GM12878 (cell line): Measurements from ENCODE around the gene FBXO8. TPM values are rescaled to one million over a fixed set of nuclear protein-coding genes. Genes with fewer than 3 reads are reported as not detected.

Experiments
- ATAC-seq: fragments of 200-7000 bp; cut with Tn5 transposase; 3 replicates; pipeline ENCODE4 v1.9.1; 2020; ENCODE audit warnings: mild to moderate bottlenecking, moderate library complexity
- BruUV-seq: library from RNA; stranded (reverse); fragments of 400-500 nt; replicated peaks from 2 replicates; lab custom pipeline; 2021; lab: Mats Ljungman, UMichigan
- CTCF ChIA-PET: fragments of 300-600 bp; sonication (Branson Sonifier 250); formaldehyde crosslinking; extraction: SDS; loops from one replicate; lab custom pipeline; 2021; ENCODE audit warnings: inconsistent platforms; lab: Yijun Ruan, JAX
- POLR2A ChIA-PET: fragments of 350-600 bp; formaldehyde crosslinking; extraction: SDS; loops from one replicate; lab custom pipeline; 2021; ENCODE audit warnings: inconsistent platforms; lab: Charles Lee
- RAD21 ChIA-PET: fragments of 300-600 bp; sonication (Branson Sonifier 250); formaldehyde crosslinking; loops from one replicate; lab custom pipeline; 2023; ENCODE audit warnings: antibody characterized with exemption; ENCODE audit not compliant: unreplicated experiment; lab: Charles Lee
- SMC1A ChIA-PET: fragments of 300-600 bp; sonication (Branson Sonifier 250); formaldehyde crosslinking; loops from one replicate; lab custom pipeline; 2023; ENCODE audit not compliant: unreplicated experiment, uncharacterized antibody; lab: Charles Lee
- DNase-seq: peaks from one replicate; pipeline ENCODE4 v3.0.0-alpha.2; 2011; ENCODE audit warnings: low read depth, low spot score
- FAIRE-seq: peaks from 3 replicates; lab custom pipeline; 2011; peaks lifted over from hg19 to GRCh38; lab: Jason Lieb, UNC
- H2AFZ ChIP-seq: 2 replicates; pipeline ENCODE4 v1.6.0; 2011; ENCODE audit warnings: low read depth, low read length, control low read depth; ENCODE audit not compliant: control insufficient read depth
- H3K27ac ChIP-seq: 2 replicates; pipeline ENCODE4 v1.5.1; 2011; ENCODE audit warnings: control low read depth; ENCODE audit not compliant: control insufficient read depth, insufficient read depth
- H3K27me3 ChIP-seq, 2 experiments: replicated peaks in 1 of 2; 2 replicates each; pipeline versions ENCODE4 v1.6.0 to v1.6.1; 2011; ENCODE audit warnings: low read length in 1 of 2; ENCODE audit not compliant: control insufficient read depth in 2 of 2, insufficient read depth in 2 of 2
- H3K36me3 ChIP-seq, 2 experiments: 2 replicates each; pipeline ENCODE4 v1.5.1; 2011; ENCODE audit warnings: low read length in 1 of 2; ENCODE audit not compliant: control insufficient read depth in 2 of 2, insufficient read depth in 2 of 2
- H3K4me1 ChIP-seq: 2 replicates; pipeline ENCODE4 v1.6.1; 2011; ENCODE audit warnings: mild to moderate bottlenecking, low read length, moderate library complexity, mixed read lengths; ENCODE audit not compliant: control insufficient read depth, insufficient read depth
- H3K4me2 ChIP-seq: 2 replicates; pipeline ENCODE4 v1.6.0; 2011; ENCODE audit warnings: control low read depth; ENCODE audit not compliant: control insufficient read depth, insufficient read depth
- H3K4me3 ChIP-seq: fragments of 200-600 bp; sonication (generic); 2 replicates; pipeline ENCODE4 v1.5.1; 2016
- H3K79me2 ChIP-seq: 2 replicates; pipeline ENCODE4 v1.6.0; 2011; ENCODE audit warnings: low read length; ENCODE audit not compliant: control insufficient read depth, insufficient read depth
- H3K9ac ChIP-seq: 2 replicates; pipeline ENCODE4 v1.8.0; 2011; ENCODE audit warnings: low read length, control low read depth, mixed read lengths; ENCODE audit not compliant: control insufficient read depth, insufficient read depth
- H3K9me3 ChIP-seq: replicated peaks from 3 replicates; pipeline ENCODE4 v1.5.1; 2011; ENCODE audit warnings: mild to moderate bottlenecking, low read length; ENCODE audit not compliant: control insufficient read depth, insufficient read depth
- H4K20me1 ChIP-seq: 2 replicates; pipeline ENCODE4 v1.6.0; 2011; ENCODE audit not compliant: control insufficient read depth, insufficient read depth
- HDAC6 ChIP-seq: fragments of 200-600 bp; sonication (generic); IDR thresholded peaks from one replicate; pipeline ENCODE4 v1.8.0; 2017; ENCODE audit warnings: antibody characterized with exemption; ENCODE audit not compliant: unreplicated experiment
- IKZF1 ChIP-seq: fragments of 450-650 bp; conservative IDR thresholded peaks from 2 replicates; pipeline ENCODE4 v1.6.1; 2017; ENCODE audit warnings: antibody characterized with exemption, mild to moderate bottlenecking
- JUNB ChIP-seq: IDR thresholded peaks from 2 replicates; pipeline ENCODE4 v1.6.1; 2016; ENCODE audit warnings: antibody characterized with exemption, mild to moderate bottlenecking
- NFYA ChIP-seq: IDR thresholded peaks from 2 replicates; pipeline ENCODE4 v1.6.1; 2011; ENCODE audit warnings: low read depth, mild to moderate bottlenecking, low read length, improper control_type of control experiment, borderline replicate concordance
- POLR2A ChIP-seq: IDR thresholded peaks from 2 replicates; pipeline ENCODE4 v1.6.1; 2011; ENCODE audit warnings: low read depth, mild to moderate bottlenecking, low read length
- POU2F2 ChIP-seq: IDR thresholded peaks from 3 replicates; pipeline ENCODE4 v1.6.1; 2011; ENCODE audit warnings: low read depth, mild to moderate bottlenecking, low read length, borderline replicate concordance
- RELB ChIP-seq: fragments of 450-650 bp; IDR thresholded peaks from 2 replicates; pipeline ENCODE4 v1.6.1; 2017; ENCODE audit warnings: low read depth, mild to moderate bottlenecking, moderate library complexity
- REST ChIP-seq: IDR thresholded peaks from 2 replicates; pipeline ENCODE4 v1.6.1; 2012; ENCODE audit warnings: mild to moderate bottlenecking, low read depth, low read length
- SP1 ChIP-seq: IDR thresholded peaks from one replicate; pipeline ENCODE4 v1.6.1; 2011; ENCODE audit warnings: low read depth, low read length
- ZNF217 ChIP-seq: fragments of 450-650 bp; IDR thresholded peaks from 2 replicates; pipeline ENCODE4 v1.6.1; 2017; ENCODE audit warnings: antibody characterized with exemption, mild to moderate bottlenecking
- ZNF24 ChIP-seq: fragments of 450-650 bp; IDR thresholded peaks from 2 replicates; pipeline ENCODE4 v1.6.1; 2017; ENCODE audit warnings: antibody characterized with exemption, mild to moderate bottlenecking
- WGBS: methylation state at CpG from one replicate; pipeline ENCODE4 v1.1.6; 2016; ENCODE audit warnings: low lambda C conversion rate; ENCODE audit not compliant: insufficient replicate concordance, insufficient coverage; ENCODE audit errors: missing lambda C conversion rate; 5-methylcytosine and 5-hydroxymethylcytosine counted together
- in situ Hi-C: fragments of 300-500 bp; cut with MboI; formaldehyde crosslinking; loops from 9 replicates; pipeline ENCODE4 v1.14.3; 2018; ENCODE audit warnings: mixed read lengths
- intact Hi-C: fragments of 100-400 bp; cut with micrococcal nuclease; formaldehyde crosslinking; loops from one replicate; pipeline ENCODE4 v1.14.2; 2022; ENCODE audit not compliant: unreplicated experiment
- polyA plus RNA-seq, 11 experiments: library from polyadenylated mRNA; depleted of rRNA in 4 of 11; unstranded in 6 of 11; stranded (reverse) in 5 of 11; fragments of >200 nt; fragmentation: Nextera tagmentation in 4 of 11; fragmentation: Illumina TruSeq in 1 of 11; extraction: Ambion mirVana in 4 of 11; extraction: Trizol in 1 of 11; gene quantifications; 1 replicate in 1 of 11; 2 replicates in 10 of 11; pipeline versions ENCODE4 v1.2.1 to v1.2.3, GENCODE V29; 2011 to 2016; ENCODE audit warnings: inconsistent platforms in 2 of 11, missing spikeins in 2 of 11, low read depth in 1 of 11
- total RNA-seq, 4 experiments: library from RNA; depleted of rRNA in 3 of 4; stranded (reverse); fragments of >200 nt in 3 of 4; fragmentation: Illumina TruSeq in 1 of 4; extraction: Trizol in 1 of 4; gene quantifications; 2 replicates each; pipeline versions ENCODE4 v1.2.1 to v1.2.3, GENCODE V29; 2013 to 2021
- TF ChIP-seq, protein P1 (sequence below): fragments of 450-650 bp; IDR thresholded peaks from 2 replicates; pipeline ENCODE4 v1.6.1; 2018; ENCODE audit warnings: borderline replicate concordance, mild to moderate bottlenecking; ENCODE audit not compliant: partially characterized antibody
- TF ChIP-seq, protein P2 (sequence below): IDR thresholded peaks from 2 replicates; pipeline ENCODE4 v1.6.1; 2011; ENCODE audit warnings: low read depth, low read length, improper control_type of control experiment, borderline replicate concordance

FBXO8 gene
- total and polyA plus RNA-seq, 10 of the 15 experiments (the other 5 are each of a cell fraction or from before 2014, with no cell fraction given): 11.3 to 38.1 (median 16.8) TPM

- TF ChIP-seq POU2F2: no peak
Measured at GRCh38 chr4:174236359-174236758, 47.1 kb downstream of the FBXO8 start (continued).

- 86% methylated on average over 4 of the region's 4 CpGs for WGBS
- BruUV-seq: no TSS peak
- FAIRE-seq (no peak), ATAC-seq (no peak), DNase-seq (no peak)
- Histone ChIP-seq H3K27ac (no peak overlapping the region), H3K9me3 (no peaks in the 10 kb centered on the region), H3K27me3 (no peaks in the 10 kb centered on the region), H2AFZ (no peak overlapping the region), H3K36me3 (no peaks in the 10 kb centered on the region), H3K9ac (no peak overlapping the region), H3K79me2 (no peaks in the 10 kb centered on the region), H3K4me2 (no peak overlapping the region), H3K4me1 (no peaks in the 10 kb centered on the region), H4K20me1 (no peaks in the 10 kb centered on the region), H3K4me3 (no peak overlapping the region)
- SMC1A ChIA-PET: interaction anchor here (1.5 kb wide), 1 partner anchor 18 kb away, joined by 3 read pairs; no protein-coding TSS in a partner anchor
- CTCF ChIA-PET: interaction anchor here (0.7 to 1.1 kb wide), 2 partner anchors 8 to 80 kb away, joined by 3 to 4 read pairs; no protein-coding TSS in a partner anchor
- intact Hi-C loops: no loop called here
- RAD21 ChIA-PET: no interaction called here
- POLR2A ChIA-PET: no interaction called here
- in situ Hi-C loops: no loop called here
- TF ChIP-seq HDAC6: no peak
- TF ChIP-seq, protein P1, sequence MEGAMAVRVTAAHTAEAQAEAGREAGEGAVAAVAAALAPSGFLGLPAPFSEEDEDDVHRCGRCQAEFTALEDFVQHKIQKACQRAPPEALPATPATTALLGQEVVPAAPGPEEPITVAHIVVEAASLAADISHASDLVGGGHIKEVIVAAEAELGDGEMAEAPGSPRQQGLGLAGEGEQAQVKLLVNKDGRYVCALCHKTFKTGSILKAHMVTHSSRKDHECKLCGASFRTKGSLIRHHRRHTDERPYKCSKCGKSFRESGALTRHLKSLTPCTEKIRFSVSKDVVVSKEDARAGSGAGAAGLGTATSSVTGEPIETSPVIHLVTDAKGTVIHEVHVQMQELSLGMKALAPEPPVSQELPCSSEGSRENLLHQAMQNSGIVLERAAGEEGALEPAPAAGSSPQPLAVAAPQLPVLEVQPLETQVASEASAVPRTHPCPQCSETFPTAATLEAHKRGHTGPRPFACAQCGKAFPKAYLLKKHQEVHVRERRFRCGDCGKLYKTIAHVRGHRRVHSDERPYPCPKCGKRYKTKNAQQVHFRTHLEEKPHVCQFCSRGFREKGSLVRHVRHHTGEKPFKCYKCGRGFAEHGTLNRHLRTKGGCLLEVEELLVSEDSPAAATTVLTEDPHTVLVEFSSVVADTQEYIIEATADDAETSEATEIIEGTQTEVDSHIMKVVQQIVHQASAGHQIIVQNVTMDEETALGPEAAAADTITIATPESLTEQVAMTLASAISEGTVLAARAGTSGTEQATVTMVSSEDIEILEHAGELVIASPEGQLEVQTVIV: no peak
- TF ChIP-seq ZNF24: no peak
- no peak for TF ChIP-seq POU2F2
- no peak for TF ChIP-seq JUNB
- TF ChIP-seq RELB: no peak
- no peak for TF ChIP-seq IKZF1
- no peak for TF ChIP-seq ZNF217
- TF ChIP-seq, protein P2, sequence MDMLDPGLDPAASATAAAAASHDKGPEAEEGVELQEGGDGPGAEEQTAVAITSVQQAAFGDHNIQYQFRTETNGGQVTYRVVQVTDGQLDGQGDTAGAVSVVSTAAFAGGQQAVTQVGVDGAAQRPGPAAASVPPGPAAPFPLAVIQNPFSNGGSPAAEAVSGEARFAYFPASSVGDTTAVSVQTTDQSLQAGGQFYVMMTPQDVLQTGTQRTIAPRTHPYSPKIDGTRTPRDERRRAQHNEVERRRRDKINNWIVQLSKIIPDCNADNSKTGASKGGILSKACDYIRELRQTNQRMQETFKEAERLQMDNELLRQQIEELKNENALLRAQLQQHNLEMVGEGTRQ: no peak
- TF ChIP-seq SP1: no peak
- no peak for TF ChIP-seq REST
- no peak for TF ChIP-seq NFYA
- no peak for TF ChIP-seq POLR2A
Measured at GRCh38 chr4:174230680-174231079, 52.8 kb downstream of the FBXO8 start.
